H9 (cell line): Measurements from ENCODE around the gene ZNF681. TPM values are rescaled to one million over a fixed set of nuclear protein-coding genes. Genes with fewer than 3 reads are reported as not detected.

ENCODE experiments used
- DNase-seq: peaks from one replicate; pipeline ENCODE4 v3.0.0-alpha.2; 2017
- H2AFZ ChIP-seq: one replicate; pipeline ENCODE4 v1.6.1; 2013; ENCODE audit warnings: mild to moderate bottlenecking, low read length, control low read depth, moderate library complexity
- H2AK5ac ChIP-seq: 2 replicates; pipeline ENCODE4 v1.6.1; 2013; ENCODE audit warnings: low read length, control low read depth, mixed read lengths; ENCODE audit not compliant: insufficient read length
- H2BK120ac ChIP-seq: one replicate; pipeline ENCODE4 v1.6.1; 2013; ENCODE audit warnings: low read depth, mild to moderate bottlenecking, low read length, control low read depth, inconsistent platforms; ENCODE audit not compliant: poor library complexity, severe bottlenecking
- H2BK12ac ChIP-seq: 2 replicates; pipeline ENCODE4 v1.6.1; 2013; ENCODE audit warnings: low read length, control low read depth, mixed read lengths, low read depth; ENCODE audit not compliant: insufficient read length
- H2BK15ac ChIP-seq: 2 replicates; pipeline ENCODE4 v1.6.1; 2013; ENCODE audit warnings: low read depth, low read length, control low read depth
- H2BK20ac ChIP-seq: one replicate; pipeline ENCODE4 v1.6.1; 2013; ENCODE audit warnings: low read depth, mild to moderate bottlenecking, low read length, control low read depth, inconsistent platforms; ENCODE audit not compliant: poor library complexity, severe bottlenecking
- H2BK5ac ChIP-seq: 2 replicates; pipeline ENCODE4 v1.6.1; 2013; ENCODE audit warnings: low read length, control low read depth, mixed read lengths; ENCODE audit not compliant: insufficient read length
- H3K14ac ChIP-seq: 2 replicates; pipeline ENCODE4 v1.6.1; 2013; ENCODE audit warnings: low read length, control low read depth; ENCODE audit not compliant: insufficient read depth
- H3K18ac ChIP-seq: 2 replicates; pipeline ENCODE4 v1.6.1; 2013; ENCODE audit warnings: low read depth, mild to moderate bottlenecking, mixed read lengths, low read length, control low read depth; ENCODE audit not compliant: insufficient read length
- H3K23ac ChIP-seq: 2 replicates; pipeline ENCODE4 v1.6.1; 2013; ENCODE audit warnings: low read length, control low read depth, mixed read lengths, low read depth; ENCODE audit not compliant: insufficient read length
- H3K23me2 ChIP-seq: 2 replicates; pipeline ENCODE4 v1.6.1; 2013; ENCODE audit warnings: low read depth, mild to moderate bottlenecking, mixed read lengths, low read length, control low read depth; ENCODE audit not compliant: insufficient read length, poor library complexity, severe bottlenecking
- H3K27ac ChIP-seq: 2 replicates; pipeline ENCODE4 v1.5.1; 2013; ENCODE audit warnings: low read length, control low read depth, mixed read lengths, low read depth; ENCODE audit not compliant: insufficient read length
- H3K27me3 ChIP-seq: 2 replicates; pipeline ENCODE4 v1.6.1; 2013; ENCODE audit warnings: low read length, control low read depth, inconsistent platforms; ENCODE audit not compliant: insufficient read depth
- H3K4ac ChIP-seq: 2 replicates; pipeline ENCODE4 v1.6.1; 2013; ENCODE audit warnings: low read depth, mild to moderate bottlenecking, control low read depth, inconsistent platforms, low read length, moderate library complexity
- H3K4me1 ChIP-seq: 2 replicates; pipeline ENCODE4 v1.6.1; 2013; ENCODE audit warnings: low read length, control low read depth, inconsistent platforms; ENCODE audit not compliant: insufficient read depth
- H3K4me2 ChIP-seq: 2 replicates; pipeline ENCODE4 v1.6.1; 2013; ENCODE audit warnings: low read length, control low read depth, mixed read lengths; ENCODE audit not compliant: insufficient read length, insufficient read depth
- H3K56ac ChIP-seq: 2 replicates; pipeline ENCODE4 v1.6.1; 2013; ENCODE audit warnings: low read depth, mild to moderate bottlenecking, mixed read lengths, low read length, control low read depth; ENCODE audit not compliant: insufficient read length
- H3K79me1 ChIP-seq: 2 replicates; pipeline ENCODE4 v1.6.1; 2013; ENCODE audit warnings: low read depth, mild to moderate bottlenecking, moderate library complexity, low read length, control low read depth, inconsistent platforms; ENCODE audit not compliant: insufficient read depth, poor library complexity, severe bottlenecking
- H3K79me2 ChIP-seq: 2 replicates; pipeline ENCODE4 v1.6.1; 2013; ENCODE audit warnings: low read length, control low read depth, inconsistent platforms; ENCODE audit not compliant: insufficient read depth
- H3K9ac ChIP-seq: 2 replicates; pipeline ENCODE4 v1.6.1; 2013; ENCODE audit warnings: low read length, control low read depth, mixed read lengths; ENCODE audit not compliant: insufficient read length; ENCODE audit errors: extremely low read depth
- H3K9me3 ChIP-seq: one replicate; pipeline ENCODE4 v1.6.1; 2013; ENCODE audit warnings: low read depth, low read length, inconsistent platforms; ENCODE audit not compliant: control insufficient read depth
- H3T11ph ChIP-seq: one replicate; pipeline ENCODE4 v1.6.1; 2013; ENCODE audit warnings: mild to moderate bottlenecking, low read length, control low read depth, inconsistent platforms
- H4K20me1 ChIP-seq: one replicate; pipeline ENCODE4 v1.6.1; 2013; ENCODE audit not compliant: control insufficient read depth, insufficient read length, insufficient read depth
- H4K5ac ChIP-seq: 2 replicates; pipeline ENCODE4 v1.6.1; 2013; ENCODE audit warnings: low read depth, mild to moderate bottlenecking, mixed read lengths, low read length, control low read depth; ENCODE audit not compliant: insufficient read length
- H4K8ac ChIP-seq: replicated peaks from 2 replicates; pipeline ENCODE4 v1.6.1; 2013; ENCODE audit warnings: low read length, control low read depth, mixed read lengths, low read depth; ENCODE audit not compliant: insufficient read length
- H4K91ac ChIP-seq: 2 replicates; pipeline ENCODE4 v1.6.1; 2013; ENCODE audit warnings: low read depth, mild to moderate bottlenecking, moderate library complexity, mixed read lengths, low read length, control low read depth; ENCODE audit not compliant: insufficient read length
- H3K27ac Mint-ChIP-seq, 3 experiments: 2 replicates in 2 of 3; 3 replicates in 1 of 3; pipeline ENCODE4 v1.8.0; 2020 to 2021; ENCODE audit warnings: mixed read lengths in 3 of 3, mild to moderate bottlenecking in 1 of 3, moderate library complexity in 1 of 3
- H3K27me3 Mint-ChIP-seq: 2 replicates; pipeline ENCODE4 v1.8.0; 2021; ENCODE audit warnings: low read depth, mild to moderate bottlenecking, moderate library complexity, mixed read lengths
- H3K36me3 Mint-ChIP-seq, 3 experiments: 2 replicates in 2 of 3; 3 replicates in 1 of 3; pipeline ENCODE4 v1.8.0; 2020 to 2021; ENCODE audit warnings: low read depth in 3 of 3, mixed read lengths in 3 of 3; ENCODE audit not compliant: insufficient read depth in 1 of 3
- H3K4me1 Mint-ChIP-seq, 2 experiments: 2 replicates each; pipeline ENCODE4 v1.8.0; 2020; ENCODE audit warnings: mixed read lengths in 2 of 2
- H3K4me3 Mint-ChIP-seq, 2 experiments: 2 replicates in 1 of 2; 3 replicates in 1 of 2; pipeline ENCODE4 v1.8.0; 2020 to 2021; ENCODE audit warnings: mild to moderate bottlenecking in 2 of 2, mixed read lengths in 2 of 2, moderate library complexity in 1 of 2
- H3K9me3 Mint-ChIP-seq, 2 experiments: 2 replicates in 1 of 2; 3 replicates in 1 of 2; pipeline ENCODE4 v1.8.0; 2020; ENCODE audit warnings: mild to moderate bottlenecking in 2 of 2, mixed read lengths in 2 of 2, moderate library complexity in 1 of 2
- WGBS: extraction: QIAGEN DNeasy Blood & Tissue Kit; methylation state at CpG from one replicate; pipeline ENCODE4 v1.1.7; 2013; ENCODE audit warnings: missing lambda C conversion rate, low lambda C conversion rate, mixed read lengths; ENCODE audit not compliant: insufficient read length; ENCODE audit errors: extremely low coverage; 5-methylcytosine and 5-hydroxymethylcytosine counted together
- total RNA-seq: library from RNA; stranded (reverse); gene quantifications from 2 replicates; pipeline ENCODE4 v1.2.1, GENCODE V29; 2021
- TF ChIP-seq, protein P1 (sequence below): fragments of 200-600 bp; sonication (generic); conservative IDR thresholded peaks from 3 replicates; pipeline ENCODE4 v1.8.0; 2021; ENCODE audit warnings: antibody characterized with exemption, mild to moderate bottlenecking

The ZNF681 gene
- total RNA-seq, 1 experiment from 2014 or later = 10.4 TPM

DNA sequence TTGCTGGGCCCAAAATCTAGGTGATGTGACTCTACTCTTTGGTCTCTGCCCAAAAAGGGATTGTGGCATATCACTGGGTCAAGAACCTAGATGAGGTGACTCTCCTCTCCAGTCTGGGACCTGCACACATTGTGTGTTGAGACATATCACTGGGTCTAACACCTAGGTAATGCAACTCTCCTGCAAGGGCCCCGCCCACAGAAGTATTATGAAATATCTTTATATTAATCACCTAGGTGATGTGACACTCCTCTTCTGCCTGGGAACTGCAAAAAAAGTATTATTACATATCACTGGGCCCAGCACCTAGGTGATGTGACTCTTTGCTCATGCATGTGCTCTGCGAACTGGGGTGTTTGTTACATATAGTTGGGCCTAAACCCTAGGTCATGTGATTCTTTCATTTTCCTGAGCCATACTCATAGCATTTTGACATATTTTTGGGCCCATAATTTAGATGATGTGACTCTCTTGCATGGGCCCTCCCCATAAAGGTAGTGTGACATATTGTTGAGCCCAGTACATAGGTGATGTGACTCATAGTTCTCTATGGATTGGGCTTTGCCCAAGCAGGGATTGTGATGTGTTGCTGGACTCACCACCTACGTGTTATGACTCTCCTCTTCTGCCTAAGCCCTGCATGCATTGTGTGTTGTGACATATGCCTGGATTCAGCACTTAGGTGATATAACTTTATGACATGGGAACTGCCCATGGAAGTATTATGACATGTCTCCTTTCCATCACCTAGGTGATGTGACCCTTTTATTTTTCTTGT lies 11.2 kb upstream of the ZNF681 start:
- Mint-ChIP-seq H3K4me1 (peaks cover 19 to 23% of the 10 kb centered on the region in 2 experiments), H3K27ac (no peak overlapping the region), H3K9me3 (no peaks in the 10 kb centered on the region), H3K36me3 (peaks cover 39 to 73% (median 62%) of the 10 kb centered on the region in 3 experiments; a peak in 6 of 7 replicates), H3K4me3 (no peak overlapping the region), H3K27me3 (no peaks in the 10 kb centered on the region)
- Histone ChIP-seq H3K56ac (no peak overlapping the region), H4K8ac (no peak overlapping the region), H3K27me3 (no peaks in the 10 kb centered on the region; the same call in 1 of the 2 replicates), H3K9me3 (no peaks in the 10 kb centered on the region), H3K4me2 (no peak overlapping the region), H3K4me1 (0 out of 2 replicates have a peak, but pooled peaks cover 2% of the 10 kb centered on the region), H3K27ac (no peak overlapping the region), H3K23ac (no peak overlapping the region), H2AFZ (no peak overlapping the region), H2BK15ac (no peak overlapping the region), H2BK20ac (no peak overlapping the region), H3K9ac (no peak overlapping the region), H2BK120ac (no peak overlapping the region), H4K20me1 (no peaks in the 10 kb centered on the region), H3K23me2 (no peaks in the 10 kb centered on the region), H2BK12ac (no peak overlapping the region), H4K5ac (no peak overlapping the region), H3K4ac (no peak overlapping the region), H2AK5ac (no peak overlapping the region), H3K18ac (no peak overlapping the region), H4K91ac (no peak overlapping the region), H3K14ac (no peak overlapping the region), H3T11ph (no peak overlapping the region), H2BK5ac (no peak overlapping the region), H3K79me1 (peaks cover 25% of the 10 kb centered on the region), H3K79me2 (peaks cover 75% of the 10 kb centered on the region)
- no CpG with 5 or more reads among the region's 3 CpGs for WGBS
- no peak for DNase-seq
- TF ChIP-seq, protein P1, sequence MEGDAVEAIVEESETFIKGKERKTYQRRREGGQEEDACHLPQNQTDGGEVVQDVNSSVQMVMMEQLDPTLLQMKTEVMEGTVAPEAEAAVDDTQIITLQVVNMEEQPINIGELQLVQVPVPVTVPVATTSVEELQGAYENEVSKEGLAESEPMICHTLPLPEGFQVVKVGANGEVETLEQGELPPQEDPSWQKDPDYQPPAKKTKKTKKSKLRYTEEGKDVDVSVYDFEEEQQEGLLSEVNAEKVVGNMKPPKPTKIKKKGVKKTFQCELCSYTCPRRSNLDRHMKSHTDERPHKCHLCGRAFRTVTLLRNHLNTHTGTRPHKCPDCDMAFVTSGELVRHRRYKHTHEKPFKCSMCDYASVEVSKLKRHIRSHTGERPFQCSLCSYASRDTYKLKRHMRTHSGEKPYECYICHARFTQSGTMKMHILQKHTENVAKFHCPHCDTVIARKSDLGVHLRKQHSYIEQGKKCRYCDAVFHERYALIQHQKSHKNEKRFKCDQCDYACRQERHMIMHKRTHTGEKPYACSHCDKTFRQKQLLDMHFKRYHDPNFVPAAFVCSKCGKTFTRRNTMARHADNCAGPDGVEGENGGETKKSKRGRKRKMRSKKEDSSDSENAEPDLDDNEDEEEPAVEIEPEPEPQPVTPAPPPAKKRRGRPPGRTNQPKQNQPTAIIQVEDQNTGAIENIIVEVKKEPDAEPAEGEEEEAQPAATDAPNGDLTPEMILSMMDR = no peak
